H9 (cell line): ENCODE data around the gene LOXHD1. TPM values are rescaled to one million over a fixed set of nuclear protein-coding genes. Genes with fewer than 3 reads are reported as not detected.

Experiments
- DNase-seq: peaks from one replicate; pipeline ENCODE4 v3.0.0-alpha.2; 2017
- H2AFZ ChIP-seq: one replicate; pipeline ENCODE4 v1.6.1; 2013; ENCODE audit warnings: mild to moderate bottlenecking, low read length, control low read depth, moderate library complexity
- H2AK5ac ChIP-seq: 2 replicates; pipeline ENCODE4 v1.6.1; 2013; ENCODE audit warnings: low read length, control low read depth, mixed read lengths; ENCODE audit not compliant: insufficient read length
- H2BK120ac ChIP-seq: one replicate; pipeline ENCODE4 v1.6.1; 2013; ENCODE audit warnings: low read depth, mild to moderate bottlenecking, low read length, control low read depth, inconsistent platforms; ENCODE audit not compliant: poor library complexity, severe bottlenecking
- H2BK12ac ChIP-seq: 2 replicates; pipeline ENCODE4 v1.6.1; 2013; ENCODE audit warnings: low read length, control low read depth, mixed read lengths, low read depth; ENCODE audit not compliant: insufficient read length
- H2BK15ac ChIP-seq: 2 replicates; pipeline ENCODE4 v1.6.1; 2013; ENCODE audit warnings: low read depth, low read length, control low read depth
- H2BK20ac ChIP-seq: one replicate; pipeline ENCODE4 v1.6.1; 2013; ENCODE audit warnings: low read depth, mild to moderate bottlenecking, low read length, control low read depth, inconsistent platforms; ENCODE audit not compliant: poor library complexity, severe bottlenecking
- H2BK5ac ChIP-seq: 2 replicates; pipeline ENCODE4 v1.6.1; 2013; ENCODE audit warnings: low read length, control low read depth, mixed read lengths; ENCODE audit not compliant: insufficient read length
- H3K14ac ChIP-seq: 2 replicates; pipeline ENCODE4 v1.6.1; 2013; ENCODE audit warnings: low read length, control low read depth; ENCODE audit not compliant: insufficient read depth
- H3K18ac ChIP-seq: 2 replicates; pipeline ENCODE4 v1.6.1; 2013; ENCODE audit warnings: low read depth, mild to moderate bottlenecking, mixed read lengths, low read length, control low read depth; ENCODE audit not compliant: insufficient read length
- H3K23ac ChIP-seq: 2 replicates; pipeline ENCODE4 v1.6.1; 2013; ENCODE audit warnings: low read length, control low read depth, mixed read lengths, low read depth; ENCODE audit not compliant: insufficient read length
- H3K23me2 ChIP-seq: 2 replicates; pipeline ENCODE4 v1.6.1; 2013; ENCODE audit warnings: low read depth, mild to moderate bottlenecking, mixed read lengths, low read length, control low read depth; ENCODE audit not compliant: insufficient read length, poor library complexity, severe bottlenecking
- H3K27ac ChIP-seq: 2 replicates; pipeline ENCODE4 v1.5.1; 2013; ENCODE audit warnings: low read length, control low read depth, mixed read lengths, low read depth; ENCODE audit not compliant: insufficient read length
- H3K27me3 ChIP-seq: 2 replicates; pipeline ENCODE4 v1.6.1; 2013; ENCODE audit warnings: low read length, control low read depth, inconsistent platforms; ENCODE audit not compliant: insufficient read depth
- H3K4ac ChIP-seq: 2 replicates; pipeline ENCODE4 v1.6.1; 2013; ENCODE audit warnings: low read depth, mild to moderate bottlenecking, control low read depth, inconsistent platforms, low read length, moderate library complexity
- H3K4me1 ChIP-seq: 2 replicates; pipeline ENCODE4 v1.6.1; 2013; ENCODE audit warnings: low read length, control low read depth, inconsistent platforms; ENCODE audit not compliant: insufficient read depth
- H3K4me2 ChIP-seq: 2 replicates; pipeline ENCODE4 v1.6.1; 2013; ENCODE audit warnings: low read length, control low read depth, mixed read lengths; ENCODE audit not compliant: insufficient read length, insufficient read depth
- H3K56ac ChIP-seq: 2 replicates; pipeline ENCODE4 v1.6.1; 2013; ENCODE audit warnings: low read depth, mild to moderate bottlenecking, mixed read lengths, low read length, control low read depth; ENCODE audit not compliant: insufficient read length
- H3K79me1 ChIP-seq: 2 replicates; pipeline ENCODE4 v1.6.1; 2013; ENCODE audit warnings: low read depth, mild to moderate bottlenecking, moderate library complexity, low read length, control low read depth, inconsistent platforms; ENCODE audit not compliant: insufficient read depth, poor library complexity, severe bottlenecking
- H3K79me2 ChIP-seq: 2 replicates; pipeline ENCODE4 v1.6.1; 2013; ENCODE audit warnings: low read length, control low read depth, inconsistent platforms; ENCODE audit not compliant: insufficient read depth
- H3K9ac ChIP-seq: 2 replicates; pipeline ENCODE4 v1.6.1; 2013; ENCODE audit warnings: low read length, control low read depth, mixed read lengths; ENCODE audit not compliant: insufficient read length; ENCODE audit errors: extremely low read depth
- H3K9me3 ChIP-seq: one replicate; pipeline ENCODE4 v1.6.1; 2013; ENCODE audit warnings: low read depth, low read length, inconsistent platforms; ENCODE audit not compliant: control insufficient read depth
- H3T11ph ChIP-seq: one replicate; pipeline ENCODE4 v1.6.1; 2013; ENCODE audit warnings: mild to moderate bottlenecking, low read length, control low read depth, inconsistent platforms
- H4K20me1 ChIP-seq: one replicate; pipeline ENCODE4 v1.6.1; 2013; ENCODE audit not compliant: control insufficient read depth, insufficient read length, insufficient read depth
- H4K5ac ChIP-seq: 2 replicates; pipeline ENCODE4 v1.6.1; 2013; ENCODE audit warnings: low read depth, mild to moderate bottlenecking, mixed read lengths, low read length, control low read depth; ENCODE audit not compliant: insufficient read length
- H4K8ac ChIP-seq: replicated peaks from 2 replicates; pipeline ENCODE4 v1.6.1; 2013; ENCODE audit warnings: low read length, control low read depth, mixed read lengths, low read depth; ENCODE audit not compliant: insufficient read length
- H4K91ac ChIP-seq: 2 replicates; pipeline ENCODE4 v1.6.1; 2013; ENCODE audit warnings: low read depth, mild to moderate bottlenecking, moderate library complexity, mixed read lengths, low read length, control low read depth; ENCODE audit not compliant: insufficient read length
- H3K27ac Mint-ChIP-seq, 3 experiments: 2 replicates in 2 of 3; 3 replicates in 1 of 3; pipeline ENCODE4 v1.8.0; 2020 to 2021; ENCODE audit warnings: mixed read lengths in 3 of 3, mild to moderate bottlenecking in 1 of 3, moderate library complexity in 1 of 3
- H3K27me3 Mint-ChIP-seq: 2 replicates; pipeline ENCODE4 v1.8.0; 2021; ENCODE audit warnings: low read depth, mild to moderate bottlenecking, moderate library complexity, mixed read lengths
- H3K36me3 Mint-ChIP-seq, 3 experiments: 2 replicates in 2 of 3; 3 replicates in 1 of 3; pipeline ENCODE4 v1.8.0; 2020 to 2021; ENCODE audit warnings: low read depth in 3 of 3, mixed read lengths in 3 of 3; ENCODE audit not compliant: insufficient read depth in 1 of 3
- H3K4me1 Mint-ChIP-seq, 2 experiments: 2 replicates each; pipeline ENCODE4 v1.8.0; 2020; ENCODE audit warnings: mixed read lengths in 2 of 2
- H3K4me3 Mint-ChIP-seq, 2 experiments: 2 replicates in 1 of 2; 3 replicates in 1 of 2; pipeline ENCODE4 v1.8.0; 2020 to 2021; ENCODE audit warnings: mild to moderate bottlenecking in 2 of 2, mixed read lengths in 2 of 2, moderate library complexity in 1 of 2
- H3K9me3 Mint-ChIP-seq, 2 experiments: 2 replicates in 1 of 2; 3 replicates in 1 of 2; pipeline ENCODE4 v1.8.0; 2020; ENCODE audit warnings: mild to moderate bottlenecking in 2 of 2, mixed read lengths in 2 of 2, moderate library complexity in 1 of 2
- WGBS: extraction: QIAGEN DNeasy Blood & Tissue Kit; methylation state at CpG from one replicate; pipeline ENCODE4 v1.1.7; 2013; ENCODE audit warnings: missing lambda C conversion rate, low lambda C conversion rate, mixed read lengths; ENCODE audit not compliant: insufficient read length; ENCODE audit errors: extremely low coverage; 5-methylcytosine and 5-hydroxymethylcytosine counted together
- total RNA-seq: library from RNA; stranded (reverse); gene quantifications from 2 replicates; pipeline ENCODE4 v1.2.1, GENCODE V29; 2021
- TF ChIP-seq, protein P1 (sequence below): fragments of 200-600 bp; sonication (generic); conservative IDR thresholded peaks from 3 replicates; pipeline ENCODE4 v1.8.0; 2021; ENCODE audit warnings: antibody characterized with exemption, mild to moderate bottlenecking

LOXHD1 gene
- total RNA-seq, 1 experiment from 2014 or later = 0.07 TPM

GRCh38 chr18:46559946-46560670, 96.9 kb downstream of the LOXHD1 start:
- no peak overlapping the region for H3K4me3 Mint-ChIP-seq
- Histone ChIP-seq H3K14ac (no peak overlapping the region), H3K23ac (no peak overlapping the region), H3K56ac (no peak overlapping the region), H2BK5ac (no peak overlapping the region), H3T11ph (no peak overlapping the region), H4K5ac (no peak overlapping the region), H3K4ac (no peak overlapping the region), H3K79me1 (no peaks in the 10 kb centered on the region), H3K79me2 (no peaks in the 10 kb centered on the region), H3K18ac (no peak overlapping the region), H3K23me2 (no peaks in the 10 kb centered on the region), H4K20me1 (peaks cover 4% of the 10 kb centered on the region), H3K4me1 (peaks cover 4% of the 10 kb centered on the region; the same call in 1 of the 2 replicates), H3K4me2 (no peak overlapping the region), H2AFZ (no peak overlapping the region), H3K27me3 (no peaks in the 10 kb centered on the region), H2AK5ac (no peak overlapping the region), H3K9ac (no peak overlapping the region), H3K9me3 (no peaks in the 10 kb centered on the region), H4K8ac (no peak overlapping the region), H2BK15ac (no peak overlapping the region), H2BK120ac (no peak overlapping the region), H4K91ac (no peak overlapping the region), H2BK12ac (no peak overlapping the region), H3K27ac (no peak overlapping the region), H2BK20ac (no peak overlapping the region)
- no peaks in the 10 kb centered on the region for H3K9me3 Mint-ChIP-seq
- no peak for DNase-seq
- H3K27me3 Mint-ChIP-seq = peaks cover 4% of the 10 kb centered on the region; the same call in 1 of the 2 replicates
- TF ChIP-seq, protein P1, sequence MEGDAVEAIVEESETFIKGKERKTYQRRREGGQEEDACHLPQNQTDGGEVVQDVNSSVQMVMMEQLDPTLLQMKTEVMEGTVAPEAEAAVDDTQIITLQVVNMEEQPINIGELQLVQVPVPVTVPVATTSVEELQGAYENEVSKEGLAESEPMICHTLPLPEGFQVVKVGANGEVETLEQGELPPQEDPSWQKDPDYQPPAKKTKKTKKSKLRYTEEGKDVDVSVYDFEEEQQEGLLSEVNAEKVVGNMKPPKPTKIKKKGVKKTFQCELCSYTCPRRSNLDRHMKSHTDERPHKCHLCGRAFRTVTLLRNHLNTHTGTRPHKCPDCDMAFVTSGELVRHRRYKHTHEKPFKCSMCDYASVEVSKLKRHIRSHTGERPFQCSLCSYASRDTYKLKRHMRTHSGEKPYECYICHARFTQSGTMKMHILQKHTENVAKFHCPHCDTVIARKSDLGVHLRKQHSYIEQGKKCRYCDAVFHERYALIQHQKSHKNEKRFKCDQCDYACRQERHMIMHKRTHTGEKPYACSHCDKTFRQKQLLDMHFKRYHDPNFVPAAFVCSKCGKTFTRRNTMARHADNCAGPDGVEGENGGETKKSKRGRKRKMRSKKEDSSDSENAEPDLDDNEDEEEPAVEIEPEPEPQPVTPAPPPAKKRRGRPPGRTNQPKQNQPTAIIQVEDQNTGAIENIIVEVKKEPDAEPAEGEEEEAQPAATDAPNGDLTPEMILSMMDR = no peak
- H3K4me1 Mint-ChIP-seq = peaks cover 14 to 18% of the 10 kb centered on the region in 2 experiments
- no peak overlapping the region for H3K27ac Mint-ChIP-seq
- WGBS = no CpG with 5 or more reads among the region's 37 CpGs
- H3K36me3 Mint-ChIP-seq = no peaks in the 10 kb centered on the region
